ENCODE measurements around the gene BRICD5.

The BRICD5 gene

GRCh38 chr16:2177561-2177960, 33.1 kb downstream of the BRICD5 start:
- H3K4me3 ChIP-seq (ENCODE audit: low read depth, low read length): no peak overlapping the region
- no peak for TF ChIP-seq CTCF (IDR thresholded peaks at IDR 0.05; ENCODE audit: low read depth, low read length)

DNA sequence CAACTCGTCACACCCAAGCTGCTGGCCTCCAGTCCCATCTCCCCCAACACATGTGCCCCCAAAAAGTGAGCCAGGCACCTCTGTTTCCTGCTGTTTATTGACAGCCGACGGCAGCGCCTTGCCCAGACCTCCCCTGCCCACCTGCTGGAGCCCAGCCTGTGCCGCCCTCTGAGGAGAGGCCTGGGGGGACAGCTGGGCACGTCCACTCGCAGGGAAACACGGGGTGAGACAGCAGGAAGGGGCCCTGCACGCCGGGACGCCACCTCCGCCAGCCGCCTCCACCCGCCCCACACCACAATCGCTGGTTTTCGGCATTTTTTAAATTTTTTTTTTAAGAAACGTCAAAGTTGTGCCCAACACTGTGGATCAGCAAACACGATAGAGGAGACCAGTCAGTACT, 33.6 kb downstream of the BRICD5 start:
- no peak for TF ChIP-seq CTCF (IDR thresholded peaks at IDR 0.05; ENCODE audit: low read depth, low read length)
- DNase-seq (ENCODE audit: low read depth, low spot score): no peak
- H3K4me3 ChIP-seq (ENCODE audit: low read depth, low read length): no peak overlapping the region
- in situ Hi-C loops (cut with HindIII; ENCODE audit: low sequenced_read_pairs): no loop called here

More at GRCh38 chr16:2177561-2177960, 33.1 kb downstream of the BRICD5 start:
- in situ Hi-C loops (cut with HindIII; ENCODE audit: low sequenced_read_pairs): no loop called here
- no peak for DNase-seq (ENCODE audit: low read depth, low spot score)

DNA sequence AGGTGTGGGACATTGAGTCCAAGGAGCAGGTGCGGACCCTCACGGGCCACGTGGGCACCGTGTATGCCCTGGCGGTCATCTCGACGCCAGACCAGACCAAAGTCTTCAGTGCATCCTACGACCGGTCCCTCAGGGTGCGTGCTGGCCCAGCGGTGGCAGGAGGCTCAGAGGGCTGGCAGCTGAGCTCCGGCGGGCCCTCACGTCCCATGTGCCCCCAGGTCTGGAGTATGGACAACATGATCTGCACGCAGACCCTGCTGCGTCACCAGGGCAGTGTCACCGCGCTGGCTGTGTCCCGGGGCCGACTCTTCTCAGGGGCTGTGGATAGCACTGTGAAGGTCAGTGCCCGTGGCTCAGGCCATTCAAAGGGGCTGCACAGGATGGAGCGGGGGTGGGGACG, 34.6 kb downstream of the BRICD5 start:
- DNase-seq (ENCODE audit: low read depth, low spot score): no peak
- no peak overlapping the region for H3K4me3 ChIP-seq (ENCODE audit: low read depth, low read length)
- TF ChIP-seq CTCF (IDR thresholded peaks at IDR 0.05; ENCODE audit: low read depth, low read length): no peak
- in situ Hi-C loops (cut with HindIII; ENCODE audit: low sequenced_read_pairs): no loop called here

DNA sequence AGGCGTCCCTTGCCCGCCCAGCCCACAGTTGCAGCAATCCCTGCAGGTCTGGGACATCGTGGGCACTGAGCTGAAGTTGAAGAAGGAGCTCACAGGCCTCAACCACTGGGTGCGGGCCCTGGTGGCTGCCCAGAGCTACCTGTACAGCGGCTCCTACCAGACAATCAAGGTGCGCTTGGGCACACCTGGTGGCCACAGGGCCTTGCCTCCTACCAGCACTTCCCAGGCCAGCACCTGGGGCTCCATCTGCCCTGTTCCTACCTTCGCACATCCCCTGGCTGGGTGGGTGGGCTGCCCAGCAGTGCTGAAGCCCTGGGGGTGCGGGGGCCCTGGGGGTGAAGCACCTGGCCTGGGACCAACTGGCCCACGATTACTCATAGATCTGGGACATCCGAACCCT, 35.2 kb downstream of the BRICD5 start:
- H3K4me3 ChIP-seq (ENCODE audit: low read depth, low read length): no peak overlapping the region
- no peak for DNase-seq (ENCODE audit: low read depth, low spot score)
- in situ Hi-C loops (cut with HindIII; ENCODE audit: low sequenced_read_pairs): no loop called here
- TF ChIP-seq CTCF (IDR thresholded peaks at IDR 0.05; ENCODE audit: low read depth, low read length): no peak

DNA sequence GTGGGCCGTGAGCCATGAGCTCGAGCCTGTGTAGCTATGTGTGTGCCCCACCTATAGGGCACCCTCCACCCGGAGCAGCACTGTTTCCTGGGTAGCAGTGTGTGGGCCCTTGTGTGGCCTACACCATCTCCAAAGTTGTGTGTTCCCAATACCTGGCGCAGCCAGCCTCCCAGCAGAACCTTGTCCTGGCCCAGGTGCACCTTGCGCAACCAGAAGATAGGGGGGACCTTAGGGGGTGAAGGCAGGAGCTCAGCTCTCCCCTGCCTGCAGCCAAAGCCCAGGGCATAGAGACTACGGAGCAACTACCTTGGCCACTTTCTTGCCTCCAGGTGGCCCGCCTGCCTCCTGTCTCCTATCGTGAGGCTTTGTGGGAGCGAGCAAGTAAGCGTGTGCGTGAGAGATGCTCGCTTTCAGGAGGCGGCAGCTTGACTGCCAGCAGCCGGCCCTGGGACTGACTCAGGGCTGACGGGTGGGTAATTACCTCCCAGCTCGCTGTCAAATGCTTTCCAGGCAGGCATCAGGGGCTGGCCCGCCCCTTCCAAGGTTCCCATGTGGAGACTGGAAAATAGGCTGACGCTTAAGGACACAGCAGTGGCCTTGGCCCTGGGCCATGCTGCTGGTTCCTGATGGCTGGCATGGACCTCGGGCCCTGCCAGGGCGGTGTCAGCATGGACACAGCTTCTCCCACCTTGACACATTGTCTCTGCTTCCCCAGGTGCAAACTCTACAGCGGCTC, 36.1 kb downstream of the BRICD5 start:
- TF ChIP-seq CTCF (IDR thresholded peaks at IDR 0.05; ENCODE audit: low read depth, low read length): no peak
- in situ Hi-C loops (cut with HindIII; ENCODE audit: low sequenced_read_pairs): no loop called here
- no peak overlapping the region for H3K4me3 ChIP-seq (ENCODE audit: low read depth, low read length)
- DNase-seq (ENCODE audit: low read depth, low spot score): no peak

GRCh38 chr16:2173916-2174315, 36.7 kb downstream of the BRICD5 start:
- in situ Hi-C loops (cut with HindIII; ENCODE audit: low sequenced_read_pairs): no loop called here
- no peak for DNase-seq (ENCODE audit: low read depth, low spot score)
- H3K4me3 ChIP-seq (ENCODE audit: low read depth, low read length): no peak overlapping the region
- no peak for TF ChIP-seq CTCF (IDR thresholded peaks at IDR 0.05; ENCODE audit: low read depth, low read length)

Measured in astrocyte of the spinal cord (primary cell).